K562 (cell line): ENCODE measurements around the gene MFSD12. TPM values are rescaled to one million over a fixed set of nuclear protein-coding genes. Genes with fewer than 3 reads are reported as not detected.
A peak's percentile ranks its signal among the peaks of the same experiment; 100 is the strongest.

ENCODE experiments used
- BRD9 ChIP-seq: fragments of 450-650 bp; IDR thresholded peaks from 2 replicates; pipeline ENCODE4 v1.6.1; 2018; ENCODE audit warnings: low read depth; ENCODE audit not compliant: partially characterized antibody
- CREB1 ChIP-seq, 2 experiments: sonication (generic) in 1 of 2; formaldehyde crosslinking in 1 of 2; IDR thresholded peaks; 2 replicates each; pipeline versions ENCODE4 v1.6.1 to v1.8.0; 2012 to 2022; ENCODE audit warnings: inconsistent platforms in 1 of 2, mild to moderate bottlenecking in 1 of 2, missing genetic modification reagents in 1 of 2, moderate library complexity in 1 of 2
- FOXA1 ChIP-seq: fragments of 450-650 bp; IDR thresholded peaks from 2 replicates; pipeline ENCODE4 v1.6.1; 2016; ENCODE audit warnings: mild to moderate bottlenecking, borderline replicate concordance
- GTF2F1 ChIP-seq: IDR thresholded peaks from 2 replicates; pipeline ENCODE4 v1.6.1; 2011; ENCODE audit warnings: low read depth, low read length, improper control_type of control experiment
- HMG20A ChIP-seq: fragments of 450-650 bp; formaldehyde crosslinking; conservative IDR thresholded peaks from 2 replicates; pipeline ENCODE4 v1.4.0; 2020; ENCODE audit warnings: mild to moderate bottlenecking, mixed read lengths
- HNRNPUL1 ChIP-seq: fragments of 200-400 bp; formaldehyde crosslinking; IDR thresholded peaks from 2 replicates; pipeline ENCODE4 v1.6.1; 2017; ENCODE audit warnings: low read length
- HOXB6 ChIP-seq: fragments of 250-450 bp; sonication (Bioruptor Pico); IDR thresholded peaks from 2 replicates; pipeline ENCODE4 v1.5.1; 2022; ENCODE audit warnings: mild to moderate bottlenecking, borderline replicate concordance
- MAFK ChIP-seq: IDR thresholded peaks from 2 replicates; pipeline ENCODE4 v1.6.1; 2011; ENCODE audit warnings: low read length, improper control_type of control experiment
- NR2F6 ChIP-seq: fragments of 450-650 bp; formaldehyde crosslinking; IDR thresholded peaks from 2 replicates; pipeline ENCODE4 v1.4.0; 2020; ENCODE audit warnings: mild to moderate bottlenecking
- POLR3G ChIP-seq: IDR thresholded peaks from 2 replicates; pipeline ENCODE4 v1.6.1; 2011; ENCODE audit not compliant: insufficient read length, insufficient replicate concordance; ENCODE audit errors: extremely low read depth
- PTRF ChIP-seq: fragments of 450-650 bp; IDR thresholded peaks from 2 replicates; pipeline ENCODE4 v1.6.1; 2016; ENCODE audit warnings: mild to moderate bottlenecking, missing genetic modification characterization, missing compliant biosample characterization
- PTTG1 ChIP-seq: fragments of 450-650 bp; IDR thresholded peaks from 2 replicates; pipeline ENCODE4 v1.6.1; 2016; ENCODE audit warnings: low read depth, mild to moderate bottlenecking, missing genetic modification characterization, missing compliant biosample characterization
- SMAD4 ChIP-seq: fragments of 250-450 bp; sonication (Bioruptor Pico); conservative IDR thresholded peaks from 2 replicates; pipeline ENCODE4 v1.8.0; 2021; ENCODE audit warnings: inconsistent platforms, mild to moderate bottlenecking, moderate library complexity
- SNIP1 ChIP-seq: fragments of 450-650 bp; IDR thresholded peaks from 2 replicates; pipeline ENCODE4 v1.7.1; 2017; ENCODE audit warnings: low read depth, mild to moderate bottlenecking
- SRSF3 ChIP-seq: fragments of 200-400 bp; formaldehyde crosslinking; IDR thresholded peaks from 2 replicates; pipeline ENCODE4 v1.6.1; 2016; ENCODE audit warnings: mild to moderate bottlenecking, low read length, moderate library complexity; ENCODE audit not compliant: insufficient read depth
- TCF3 ChIP-seq: sonication (generic); formaldehyde crosslinking; IDR thresholded peaks from 2 replicates; pipeline ENCODE4 v1.4.0; 2020; ENCODE audit warnings: mild to moderate bottlenecking, missing genetic modification reagents
- YY1 ChIP-seq, 3 experiments: IDR thresholded peaks; 2 replicates each; pipeline ENCODE4 v1.6.1; 2011; ENCODE audit warnings: low read length in 2 of 3, mild to moderate bottlenecking in 2 of 3, moderate library complexity in 2 of 3, borderline replicate concordance in 1 of 3, control low read depth in 1 of 3, low read depth in 1 of 3; ENCODE audit not compliant: insufficient read depth in 3 of 3, insufficient replicate concordance in 2 of 3, control insufficient read depth in 1 of 3, insufficient read length in 1 of 3; ENCODE audit errors: extremely low read depth in 1 of 3
- ZFP36 ChIP-seq: fragments of 150-350 bp; IDR thresholded peaks from 2 replicates; pipeline ENCODE4 v1.6.1; 2018; ENCODE audit warnings: low read length, low read depth; ENCODE audit not compliant: partially characterized antibody
- ZNF41 ChIP-seq: fragments of 250-450 bp; sonication (Bioruptor Pico); conservative IDR thresholded peaks from 2 replicates; pipeline ENCODE4 v1.4.0; 2020; ENCODE audit warnings: mild to moderate bottlenecking
- polyA plus RNA-seq, 8 experiments: library from polyadenylated mRNA; depleted of rRNA in 4 of 8; stranded (reverse) in 5 of 8; unstranded in 3 of 8; fragments of >200 nt; fragmentation: Nextera tagmentation in 2 of 8; fragmentation: Illumina TruSeq in 1 of 8; extraction: Ambion mirVana in 2 of 8; extraction: Trizol in 1 of 8; gene quantifications; 2 replicates each; pipeline versions ENCODE4 v1.2.1 to v1.2.3, GENCODE V29; 2011 to 2014; ENCODE audit warnings: inconsistent platforms in 1 of 8, missing spikeins in 1 of 8
- total RNA-seq, 7 experiments: library from RNA; depleted of rRNA in 6 of 7; stranded (reverse); fragments of >200 nt in 6 of 7; fragmentation: Illumina TruSeq in 2 of 7; extraction: Trizol in 2 of 7; gene quantifications; 2 replicates each; pipeline versions ENCODE4 v1.2.1 to v1.2.3, GENCODE V29; 2011 to 2021; ENCODE audit warnings: low replicate concordance in 1 of 7
- TF ChIP-seq, protein P1 (sequence below), 2 experiments: fragments of 150-350 bp in 1 of 2; IDR thresholded peaks; 2 replicates each; pipeline ENCODE4 v1.6.1; 2012 to 2016; ENCODE audit warnings: low read depth in 2 of 2, low read length in 2 of 2, mild to moderate bottlenecking in 1 of 2, moderate library complexity in 1 of 2
- TF ChIP-seq, protein P2 (sequence below): fragments of 450-650 bp; formaldehyde crosslinking; IDR thresholded peaks from 2 replicates; pipeline ENCODE4 v1.4.0; 2020; ENCODE audit warnings: mild to moderate bottlenecking, moderate library complexity

Gene MFSD12
- total and polyA plus RNA-seq, 9 of the 15 experiments (the other 6 are each of a cell fraction or from before 2014, with no cell fraction given) = 0.69 to 112 (median 31.8) TPM

DNA sequence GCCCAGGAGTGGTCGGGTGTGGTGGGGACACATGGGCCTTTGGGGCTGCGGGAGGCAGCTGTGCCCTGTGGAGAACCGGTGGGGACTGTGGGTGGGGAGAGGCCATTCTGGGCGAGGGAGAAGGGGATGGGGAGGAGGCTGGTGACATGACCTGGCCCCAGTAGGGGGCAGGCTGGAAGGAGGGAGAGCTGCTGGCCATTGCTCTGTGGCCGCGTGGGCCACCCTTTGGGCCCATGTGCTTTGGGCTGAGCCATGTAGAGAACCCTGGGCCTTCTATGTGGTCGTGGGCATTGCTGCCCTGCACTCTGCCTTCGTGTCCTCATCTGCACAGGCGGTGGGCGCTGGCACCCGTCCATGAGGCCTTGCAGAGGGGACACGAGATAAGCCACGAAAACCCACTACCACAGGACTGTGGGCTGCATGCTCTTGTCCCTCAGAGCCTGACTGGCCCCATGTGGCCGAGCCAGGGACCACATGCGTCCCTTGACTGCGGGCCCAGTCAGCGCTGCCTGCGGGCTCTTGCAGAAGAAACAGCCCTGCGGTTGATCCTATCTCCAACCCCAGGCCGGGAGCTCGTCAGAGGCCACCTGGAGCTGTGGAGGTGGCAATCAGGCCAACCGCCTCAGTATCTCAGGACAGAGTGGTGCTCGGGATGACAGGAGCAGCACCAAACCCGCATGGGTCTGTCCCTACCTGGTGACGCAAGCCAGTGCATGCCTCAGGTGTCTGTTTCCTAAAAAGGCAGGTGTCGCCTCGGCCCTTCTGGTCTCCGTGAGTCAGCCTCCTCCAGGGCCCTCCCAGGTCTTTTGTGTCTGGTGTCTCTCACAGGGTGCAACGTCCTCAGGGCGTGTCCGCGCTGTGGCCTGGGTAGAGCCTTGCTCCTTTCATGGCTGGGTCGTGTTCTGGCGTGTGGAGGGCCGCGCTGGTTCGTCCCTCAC is 37.0 kb downstream of the MFSD12 start (continued):
- TF ChIP-seq PTTG1 = no peak
- TF ChIP-seq FOXA1 = no peak
- TF ChIP-seq SMAD4 (CRISPR knock-in tag) = peak; percentile 80
- TF ChIP-seq NR2F6 (CRISPR knock-in tag) = no peak
- TF ChIP-seq ZFP36 = peak; percentile 32
- TF ChIP-seq, protein P1, sequence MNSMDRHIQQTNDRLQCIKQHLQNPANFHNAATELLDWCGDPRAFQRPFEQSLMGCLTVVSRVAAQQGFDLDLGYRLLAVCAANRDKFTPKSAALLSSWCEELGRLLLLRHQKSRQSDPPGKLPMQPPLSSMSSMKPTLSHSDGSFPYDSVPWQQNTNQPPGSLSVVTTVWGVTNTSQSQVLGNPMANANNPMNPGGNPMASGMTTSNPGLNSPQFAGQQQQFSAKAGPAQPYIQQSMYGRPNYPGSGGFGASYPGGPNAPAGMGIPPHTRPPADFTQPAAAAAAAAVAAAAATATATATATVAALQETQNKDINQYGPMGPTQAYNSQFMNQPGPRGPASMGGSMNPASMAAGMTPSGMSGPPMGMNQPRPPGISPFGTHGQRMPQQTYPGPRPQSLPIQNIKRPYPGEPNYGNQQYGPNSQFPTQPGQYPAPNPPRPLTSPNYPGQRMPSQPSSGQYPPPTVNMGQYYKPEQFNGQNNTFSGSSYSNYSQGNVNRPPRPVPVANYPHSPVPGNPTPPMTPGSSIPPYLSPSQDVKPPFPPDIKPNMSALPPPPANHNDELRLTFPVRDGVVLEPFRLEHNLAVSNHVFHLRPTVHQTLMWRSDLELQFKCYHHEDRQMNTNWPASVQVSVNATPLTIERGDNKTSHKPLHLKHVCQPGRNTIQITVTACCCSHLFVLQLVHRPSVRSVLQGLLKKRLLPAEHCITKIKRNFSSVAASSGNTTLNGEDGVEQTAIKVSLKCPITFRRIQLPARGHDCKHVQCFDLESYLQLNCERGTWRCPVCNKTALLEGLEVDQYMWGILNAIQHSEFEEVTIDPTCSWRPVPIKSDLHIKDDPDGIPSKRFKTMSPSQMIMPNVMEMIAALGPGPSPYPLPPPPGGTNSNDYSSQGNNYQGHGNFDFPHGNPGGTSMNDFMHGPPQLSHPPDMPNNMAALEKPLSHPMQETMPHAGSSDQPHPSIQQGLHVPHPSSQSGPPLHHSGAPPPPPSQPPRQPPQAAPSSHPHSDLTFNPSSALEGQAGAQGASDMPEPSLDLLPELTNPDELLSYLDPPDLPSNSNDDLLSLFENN (IDR thresholded peaks at IDR 0.05; ENCODE audit: low read depth in 2 of 2, low read length in 2 of 2) = peak in 1 of 2 experiments; percentile 63; a peak in 2 of 4 replicates
- TF ChIP-seq CREB1 (IDR thresholded peaks at IDR 0.05) = peak; percentile 69; the same call in 1 of the 2 replicates
- TF ChIP-seq CREB1 (CRISPR knock-in tag; IDR thresholded peaks at IDR 0.05) = peak; percentile 87; the same call in 1 of the 2 replicates
- peak; percentile 74 for TF ChIP-seq BRD9
- no peak for TF ChIP-seq HMG20A (CRISPR knock-in tag)
- no peak for TF ChIP-seq POLR3G
- no peak for TF ChIP-seq SNIP1
- TF ChIP-seq GTF2F1 = no peak
- no peak for TF ChIP-seq PTRF
- TF ChIP-seq ZNF41 = no peak
- TF ChIP-seq HNRNPUL1 = no peak
- TF ChIP-seq, protein P2, sequence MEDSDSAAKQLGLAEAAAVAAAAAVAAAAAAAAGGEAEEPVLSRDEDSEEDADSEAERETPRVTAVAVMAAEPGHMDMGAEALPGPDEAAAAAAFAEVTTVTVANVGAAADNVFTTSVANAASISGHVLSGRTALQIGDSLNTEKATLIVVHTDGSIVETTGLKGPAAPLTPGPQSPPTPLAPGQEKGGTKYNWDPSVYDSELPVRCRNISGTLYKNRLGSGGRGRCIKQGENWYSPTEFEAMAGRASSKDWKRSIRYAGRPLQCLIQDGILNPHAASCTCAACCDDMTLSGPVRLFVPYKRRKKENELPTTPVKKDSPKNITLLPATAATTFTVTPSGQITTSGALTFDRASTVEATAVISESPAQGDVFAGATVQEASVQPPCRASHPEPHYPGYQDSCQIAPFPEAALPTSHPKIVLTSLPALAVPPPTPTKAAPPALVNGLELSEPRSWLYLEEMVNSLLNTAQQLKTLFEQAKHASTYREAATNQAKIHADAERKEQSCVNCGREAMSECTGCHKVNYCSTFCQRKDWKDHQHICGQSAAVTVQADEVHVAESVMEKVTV = no peak
- TF ChIP-seq TCF3 (CRISPR knock-in tag) = peak; percentile 87
- TF ChIP-seq YY1 (IDR thresholded peaks at IDR 0.05; ENCODE audit: borderline replicate concordance in 1 of 3, control insufficient read depth in 1 of 3, extremely low read depth in 1 of 3, insufficient read depth in 3 of 3, insufficient read length in 1 of 3, insufficient replicate concordance in 2 of 3, low read depth in 1 of 3, low read length in 2 of 3) = peak in 1 of 3 experiments; percentile 21
- TF ChIP-seq HOXB6 (CRISPR knock-in tag) = no peak
- TF ChIP-seq MAFK = no peak
- no peak for TF ChIP-seq SRSF3
